Measurements from ENCODE around the gene HOXD4.

- TF ChIP-seq, protein P1, sequence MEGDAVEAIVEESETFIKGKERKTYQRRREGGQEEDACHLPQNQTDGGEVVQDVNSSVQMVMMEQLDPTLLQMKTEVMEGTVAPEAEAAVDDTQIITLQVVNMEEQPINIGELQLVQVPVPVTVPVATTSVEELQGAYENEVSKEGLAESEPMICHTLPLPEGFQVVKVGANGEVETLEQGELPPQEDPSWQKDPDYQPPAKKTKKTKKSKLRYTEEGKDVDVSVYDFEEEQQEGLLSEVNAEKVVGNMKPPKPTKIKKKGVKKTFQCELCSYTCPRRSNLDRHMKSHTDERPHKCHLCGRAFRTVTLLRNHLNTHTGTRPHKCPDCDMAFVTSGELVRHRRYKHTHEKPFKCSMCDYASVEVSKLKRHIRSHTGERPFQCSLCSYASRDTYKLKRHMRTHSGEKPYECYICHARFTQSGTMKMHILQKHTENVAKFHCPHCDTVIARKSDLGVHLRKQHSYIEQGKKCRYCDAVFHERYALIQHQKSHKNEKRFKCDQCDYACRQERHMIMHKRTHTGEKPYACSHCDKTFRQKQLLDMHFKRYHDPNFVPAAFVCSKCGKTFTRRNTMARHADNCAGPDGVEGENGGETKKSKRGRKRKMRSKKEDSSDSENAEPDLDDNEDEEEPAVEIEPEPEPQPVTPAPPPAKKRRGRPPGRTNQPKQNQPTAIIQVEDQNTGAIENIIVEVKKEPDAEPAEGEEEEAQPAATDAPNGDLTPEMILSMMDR (IDR thresholded peaks at IDR 0.05) = no peak
- TF ChIP-seq POLR2AphosphoS5 (IDR thresholded peaks at IDR 0.05) = no peak
These were observed 46.9 kb upstream of the HOXD4 start for GRCh38 chr2:176104316-176105077.

All from gastroesophageal sphincter (tissue), 3 donors.